DLD1 (cell line): ENCODE measurements around the gene PITPNB.

Experiments used
- in situ Hi-C: cut with HindIII; loops from 2 replicates; pipeline ENCODE4 v1.10.0; 2017; ENCODE audit warnings: low sequenced_read_pairs

The PITPNB gene

DNA sequence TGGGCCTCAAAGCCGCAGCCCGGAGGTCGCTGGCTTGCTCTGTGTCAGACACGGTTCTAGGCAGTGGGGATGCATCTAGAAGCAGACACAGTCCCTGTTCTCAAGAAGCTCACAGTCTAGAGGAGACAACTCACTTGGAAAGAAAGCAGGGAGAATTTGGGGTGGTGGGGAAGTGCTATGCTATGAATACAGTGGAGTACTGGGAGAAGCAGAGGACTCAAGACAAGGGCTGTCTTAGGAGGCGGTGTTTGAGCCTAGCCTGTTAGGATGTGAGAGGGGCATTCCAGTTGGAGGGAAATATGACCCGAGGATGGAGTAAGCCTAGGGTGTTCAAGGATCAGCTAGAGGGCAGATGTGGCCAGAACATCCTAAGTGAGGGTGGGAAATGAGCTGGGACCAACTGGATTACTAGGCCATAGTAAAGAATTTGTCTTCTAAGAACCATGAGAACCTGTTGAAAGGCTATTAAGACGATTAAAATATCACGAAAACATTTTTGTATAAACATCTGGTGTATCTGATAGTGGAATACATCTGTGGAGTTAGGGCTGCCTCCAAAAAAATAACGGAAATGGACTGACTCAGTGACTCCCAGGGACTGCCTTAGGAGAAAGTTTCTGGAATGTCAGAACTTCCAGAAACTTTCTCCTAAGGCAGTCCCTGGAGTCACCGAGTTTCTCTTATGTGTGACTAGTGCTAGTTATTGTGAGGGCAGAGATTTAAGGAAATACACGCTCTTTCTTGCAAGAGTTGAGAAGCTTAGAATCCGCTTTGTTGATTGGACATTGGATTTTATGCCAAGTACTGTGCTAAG is 1.1 kb upstream of the PITPNB start:
- in situ Hi-C loops: no loop called here

DNA sequence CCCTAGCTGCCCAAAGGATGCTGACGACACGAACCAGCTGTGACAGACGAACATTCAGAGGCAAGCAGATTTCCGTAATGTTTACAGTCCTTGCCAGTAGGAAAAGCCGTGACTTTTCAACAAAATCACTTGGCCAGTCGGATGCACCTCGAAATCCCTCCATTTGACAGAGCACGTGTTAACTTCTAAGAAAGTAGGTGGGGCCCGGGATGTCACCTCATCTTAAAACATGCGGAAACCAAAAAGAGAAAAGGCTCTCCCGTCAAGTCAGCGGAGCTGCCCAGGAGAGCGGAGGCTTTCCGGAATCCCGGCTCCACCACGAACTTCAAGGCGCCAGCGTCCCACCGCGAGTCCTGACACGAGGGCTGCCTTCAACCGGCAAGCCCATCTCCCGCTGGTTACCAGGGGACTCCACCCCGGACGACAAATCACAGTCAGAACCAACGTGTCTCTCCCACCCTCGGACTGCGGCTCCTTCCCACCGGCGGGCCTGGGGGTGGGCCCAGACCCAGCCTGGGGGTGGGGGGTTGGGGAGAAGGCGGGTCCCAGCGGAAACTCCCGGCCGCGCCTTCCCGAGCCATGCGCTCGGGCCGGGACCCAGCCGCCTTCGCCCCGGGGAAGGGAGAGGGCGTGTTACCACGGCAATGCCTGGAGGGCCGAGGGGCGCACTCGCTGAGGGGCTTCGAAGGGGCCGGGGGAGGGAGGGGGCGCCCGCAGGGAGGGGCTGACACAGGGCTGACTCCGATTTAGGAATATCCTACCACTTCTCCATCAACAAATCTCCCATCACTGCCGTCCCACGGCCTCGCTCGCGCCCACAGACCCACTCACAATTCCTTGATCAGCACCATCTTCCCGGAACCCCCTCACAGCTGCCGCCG is 475 bp downstream of the PITPNB start:
- in situ Hi-C loops: no loop called here

DNA sequence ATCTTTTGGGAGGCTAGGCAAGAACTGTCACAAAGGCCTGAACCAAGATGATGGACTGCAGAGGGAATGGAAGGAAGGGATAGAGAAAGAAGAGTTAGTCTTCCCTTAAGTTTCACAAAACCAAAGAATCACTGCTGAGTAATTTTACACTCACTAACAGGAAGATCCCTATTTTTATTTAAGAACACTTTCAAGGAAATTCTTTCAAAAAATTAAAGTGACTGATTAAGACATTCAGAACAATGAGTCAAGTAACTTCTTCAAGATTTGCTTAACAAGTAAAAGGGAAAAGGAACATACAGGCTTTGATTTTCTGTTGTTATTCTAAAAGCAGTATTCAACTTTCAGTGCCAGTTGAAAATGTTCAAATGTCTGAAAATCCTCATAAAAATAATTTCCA is 3.1 kb downstream of the PITPNB start:
- in situ Hi-C loops: no loop called here

DNA sequence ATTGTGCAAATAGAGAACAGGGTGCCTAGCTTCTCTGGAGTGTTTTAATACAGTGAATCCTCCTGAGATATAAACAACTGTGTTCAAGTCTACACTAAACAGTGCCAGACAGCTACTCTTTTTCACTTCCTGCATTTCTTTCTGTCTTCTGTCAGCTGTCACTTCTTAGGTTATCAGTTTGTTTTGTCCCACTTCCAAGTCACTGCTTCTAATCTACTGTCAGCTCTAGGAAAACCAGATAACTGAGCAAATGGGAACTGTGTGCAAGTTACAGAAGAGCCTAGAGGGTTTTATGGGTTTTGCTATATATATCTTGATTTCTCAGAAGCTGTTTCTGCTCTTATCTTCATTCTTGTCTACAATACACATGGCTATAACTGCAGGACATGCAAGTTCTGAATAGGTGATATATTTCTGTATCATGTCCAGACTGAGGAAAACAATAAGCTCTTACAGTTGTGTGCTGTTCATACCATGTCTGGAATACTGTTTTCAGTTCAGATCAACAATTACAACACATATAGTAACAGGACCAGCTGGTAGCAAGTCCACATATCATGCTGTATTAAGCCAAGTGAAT is 5.8 kb downstream of the PITPNB start:
- in situ Hi-C loops: no loop called here

DNA sequence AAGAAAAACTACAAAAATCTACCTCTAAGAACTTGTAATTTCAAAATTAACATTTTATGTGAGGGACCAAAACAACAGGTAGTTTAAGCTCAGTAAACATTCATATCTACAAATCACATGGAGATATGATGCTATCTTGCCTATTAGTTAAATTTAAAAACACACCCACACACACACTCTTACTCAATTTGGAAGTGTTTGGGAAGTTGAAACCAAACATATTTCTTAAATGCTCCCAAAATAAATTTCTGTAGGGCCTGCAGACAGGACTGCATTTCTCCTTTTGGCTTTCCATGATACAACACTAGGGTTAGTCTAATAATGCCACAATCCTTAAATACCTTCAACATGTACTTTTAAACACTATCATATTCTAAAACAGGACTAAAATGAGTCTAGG is 7.0 kb downstream of the PITPNB start:
- in situ Hi-C loops: no loop called here

DNA sequence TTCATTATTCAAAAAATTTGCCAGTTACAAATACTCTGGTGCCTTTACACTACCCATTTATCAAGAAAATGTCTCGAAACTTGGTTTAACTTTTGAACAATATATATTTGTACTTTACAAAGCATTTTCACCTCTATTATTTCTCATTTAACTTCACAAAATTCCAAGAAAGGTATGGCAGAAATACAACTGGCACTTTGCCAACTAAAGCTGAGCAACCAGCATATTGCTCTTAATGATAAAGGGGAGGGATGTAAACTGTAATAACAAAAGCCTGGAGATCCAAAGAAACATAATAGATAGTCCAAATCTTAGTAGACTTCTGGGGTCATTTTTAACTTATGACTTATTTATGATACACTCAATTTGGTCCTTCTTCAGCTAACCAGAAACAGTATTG is 7.7 kb downstream of the PITPNB start:
- in situ Hi-C loops: no loop called here

DNA sequence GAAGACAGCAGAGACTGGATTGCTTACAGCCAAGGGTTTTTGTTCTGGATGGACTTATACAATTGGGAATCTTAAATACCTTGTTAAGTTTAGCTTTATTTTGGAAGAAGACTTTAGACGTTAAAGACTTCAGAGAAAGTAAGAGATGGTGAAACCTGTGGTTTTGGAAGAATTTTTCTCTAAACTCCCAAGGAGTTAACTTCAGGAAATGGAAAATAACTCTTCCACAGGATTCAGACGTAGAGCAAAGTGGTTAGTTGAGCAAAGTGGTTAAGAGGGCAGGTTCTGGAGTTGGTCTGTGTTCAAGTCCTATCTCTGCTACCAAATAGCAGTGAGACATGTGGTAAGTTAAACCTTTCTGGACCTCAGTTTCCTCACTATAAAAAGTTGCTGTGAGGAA is 12.8 kb downstream of the PITPNB start:
- in situ Hi-C loops: no loop called here

DNA sequence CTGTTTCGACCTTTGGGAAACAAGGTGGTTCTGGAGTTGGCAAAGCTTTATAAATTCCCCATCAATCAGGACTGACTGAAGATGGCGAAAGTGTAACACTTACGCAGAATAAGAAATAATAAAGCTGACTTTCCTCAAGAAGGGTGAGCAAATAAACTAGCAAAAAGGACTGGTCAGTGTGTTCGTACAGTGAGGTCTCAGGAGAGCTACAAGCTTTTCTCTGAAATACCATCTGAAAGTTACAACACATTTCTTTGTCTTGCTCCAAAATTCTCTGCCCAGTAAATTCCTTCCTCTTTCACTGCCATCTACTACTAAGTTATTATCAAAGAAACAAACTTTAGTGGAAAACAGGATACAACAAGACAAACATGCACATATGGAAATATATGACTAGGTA is 13.4 kb downstream of the PITPNB start:
- in situ Hi-C loops: no loop called here

DNA sequence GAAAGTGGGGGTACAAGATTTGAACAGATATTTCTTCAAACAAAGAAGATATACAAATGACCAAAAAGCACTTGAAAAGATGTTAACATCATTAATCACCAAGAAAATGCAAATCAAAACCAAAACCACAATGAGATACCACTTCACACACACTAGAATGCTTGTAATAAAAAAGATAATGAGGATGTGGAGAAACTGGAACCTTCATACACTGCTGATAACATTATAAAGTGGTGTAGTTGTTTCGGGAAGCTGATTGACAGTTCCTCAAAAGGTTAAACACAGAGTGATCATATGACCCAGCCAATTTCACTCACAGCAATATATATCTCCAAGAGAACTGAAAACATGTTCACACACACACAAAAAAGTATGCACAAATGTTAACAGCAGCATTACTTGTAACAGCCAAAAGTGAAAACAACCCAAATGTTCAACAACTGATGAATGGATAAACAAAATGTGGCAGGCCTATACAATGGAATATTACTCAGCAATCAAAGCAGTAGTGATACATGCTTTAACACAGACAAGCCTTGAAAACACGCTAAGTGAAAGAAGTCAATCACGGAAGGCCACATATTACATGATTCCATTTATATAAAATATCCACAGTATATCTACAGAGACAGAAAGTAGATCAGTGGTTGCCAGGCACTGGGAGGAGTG is 15.1 kb downstream of the PITPNB start:
- in situ Hi-C loops: no loop called here

DNA sequence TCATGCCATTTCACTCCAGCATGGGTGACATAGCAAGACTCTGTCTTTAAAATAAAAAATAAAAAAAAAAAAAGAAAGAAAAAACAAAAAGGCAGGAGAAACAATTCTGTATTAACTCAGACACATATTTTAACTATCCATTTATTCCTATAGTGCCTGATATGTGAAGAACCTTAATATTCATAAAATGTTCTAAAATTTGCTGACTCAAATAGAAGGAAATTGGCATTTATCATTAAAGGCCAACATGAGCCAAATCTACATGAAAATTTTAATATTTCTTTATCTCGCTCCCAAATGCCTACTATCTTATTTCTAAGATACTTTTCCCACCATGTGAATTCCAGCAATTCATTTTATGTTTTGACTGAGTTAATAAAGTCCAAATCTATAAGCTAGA is 18.9 kb downstream of the PITPNB start:
- in situ Hi-C loops: no loop called here

DNA sequence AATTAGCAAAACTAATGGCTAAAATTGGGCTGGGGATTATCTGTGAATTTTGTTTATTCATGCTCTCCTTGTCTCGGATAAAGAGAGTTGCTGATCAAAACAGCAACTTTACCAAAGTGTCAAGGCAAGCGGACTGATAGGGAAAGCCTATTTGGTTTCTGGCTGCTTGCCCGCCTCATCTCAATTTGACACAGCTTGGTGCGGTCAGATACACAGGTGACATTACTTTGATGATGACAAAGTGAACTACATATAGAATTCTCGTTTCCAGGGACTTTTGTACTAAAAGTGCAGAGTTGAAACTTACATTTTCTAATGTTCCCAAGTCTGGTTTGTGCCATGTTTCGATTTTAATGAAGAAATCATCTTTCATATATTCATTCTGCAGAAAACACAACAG is 22.8 kb downstream of the PITPNB start:
- in situ Hi-C loops: no loop called here

DNA sequence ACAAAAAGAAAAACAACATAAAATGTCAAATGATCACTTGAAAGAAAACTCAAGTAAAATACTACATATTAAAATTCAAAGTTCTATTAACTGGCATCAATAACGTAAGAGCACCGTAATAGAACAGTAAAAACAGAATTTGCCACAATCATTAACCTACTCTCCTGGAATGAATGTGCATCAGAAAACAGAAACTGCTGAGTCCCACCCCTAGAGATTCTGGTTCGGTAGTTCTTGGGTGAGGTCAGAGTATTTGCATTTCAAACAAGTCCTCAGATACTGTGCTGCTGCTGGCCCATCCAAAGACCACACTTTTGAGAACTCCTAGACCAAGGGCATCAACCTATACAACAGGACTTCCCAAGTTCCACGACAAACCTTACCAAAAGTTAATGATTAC is 23.5 kb downstream of the PITPNB start:
- in situ Hi-C loops: no loop called here

DNA sequence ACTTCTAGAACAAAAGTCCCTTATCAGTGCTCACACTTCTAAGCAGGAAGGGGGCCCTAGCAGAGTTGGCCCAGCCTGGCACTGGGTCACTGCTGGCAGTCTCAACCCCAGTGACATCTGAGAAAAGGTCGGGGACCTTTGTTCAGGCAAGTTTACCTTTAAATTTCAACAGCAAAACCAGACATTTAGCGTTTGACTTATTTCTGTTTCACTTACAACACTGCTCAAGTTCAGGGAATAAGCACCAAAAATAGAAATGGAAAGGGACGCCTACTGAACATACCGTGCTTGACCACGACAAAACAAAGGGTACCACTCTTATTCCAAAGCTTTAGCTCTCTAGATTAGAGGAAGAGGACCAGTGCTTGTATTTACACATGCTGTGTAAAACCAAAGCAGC is 26.2 kb downstream of the PITPNB start:
- in situ Hi-C loops: no loop called here

DNA sequence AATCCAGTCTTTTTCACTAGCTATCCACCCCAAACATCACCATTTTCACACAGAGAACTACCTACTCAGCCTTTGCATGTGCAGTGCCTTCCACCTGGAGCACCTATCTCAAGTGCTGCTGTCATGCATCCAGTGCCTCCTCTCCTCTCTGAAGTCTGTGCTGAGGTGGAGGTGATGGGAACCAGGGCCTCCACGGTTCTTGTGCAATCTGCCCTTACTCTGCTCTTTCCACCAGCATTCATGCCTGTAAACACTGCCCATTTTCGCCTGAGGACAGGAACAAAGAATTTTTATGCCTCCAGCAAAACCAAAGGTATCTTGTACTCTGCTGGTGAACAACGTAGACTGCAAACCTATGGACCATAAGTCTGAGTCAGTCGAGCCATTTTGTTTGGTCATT is 27.0 kb downstream of the PITPNB start:
- in situ Hi-C loops: no loop called here

DNA sequence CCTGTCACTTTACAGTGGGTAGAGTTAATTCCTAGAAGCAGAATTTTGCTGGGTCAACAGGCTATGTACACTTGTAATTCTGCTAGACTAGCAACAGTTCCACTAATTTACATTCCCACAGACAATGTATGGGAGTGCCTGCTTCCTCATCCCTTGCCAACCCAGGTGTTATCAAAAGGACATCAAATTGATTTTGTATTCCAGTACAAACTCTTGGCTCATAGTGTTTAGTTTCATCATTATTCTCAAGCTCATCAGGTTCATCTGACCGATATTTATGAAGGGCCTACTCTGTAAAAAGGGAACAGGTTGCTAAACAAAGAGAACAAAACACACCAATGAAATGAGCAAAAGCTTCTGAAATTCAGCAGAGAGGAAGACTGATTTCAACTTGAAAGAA is 30.7 kb downstream of the PITPNB start:
- in situ Hi-C loops: no loop called here

DNA sequence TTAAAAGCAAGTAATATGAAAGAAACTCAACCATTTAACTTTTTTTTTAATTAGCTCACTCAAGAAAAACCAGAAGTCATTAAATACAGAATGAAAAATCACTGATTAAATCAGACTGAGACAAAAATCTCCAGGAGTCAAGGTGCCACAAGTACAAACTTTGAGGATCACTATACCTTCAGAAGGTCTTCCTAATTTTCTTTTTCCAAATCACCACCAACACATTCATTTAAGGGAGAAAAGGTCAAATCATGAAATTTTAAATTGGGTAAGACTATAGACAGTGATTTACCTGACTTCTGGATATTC is 32.3 kb downstream of the PITPNB start:
- in situ Hi-C loops: no loop called here

DNA sequence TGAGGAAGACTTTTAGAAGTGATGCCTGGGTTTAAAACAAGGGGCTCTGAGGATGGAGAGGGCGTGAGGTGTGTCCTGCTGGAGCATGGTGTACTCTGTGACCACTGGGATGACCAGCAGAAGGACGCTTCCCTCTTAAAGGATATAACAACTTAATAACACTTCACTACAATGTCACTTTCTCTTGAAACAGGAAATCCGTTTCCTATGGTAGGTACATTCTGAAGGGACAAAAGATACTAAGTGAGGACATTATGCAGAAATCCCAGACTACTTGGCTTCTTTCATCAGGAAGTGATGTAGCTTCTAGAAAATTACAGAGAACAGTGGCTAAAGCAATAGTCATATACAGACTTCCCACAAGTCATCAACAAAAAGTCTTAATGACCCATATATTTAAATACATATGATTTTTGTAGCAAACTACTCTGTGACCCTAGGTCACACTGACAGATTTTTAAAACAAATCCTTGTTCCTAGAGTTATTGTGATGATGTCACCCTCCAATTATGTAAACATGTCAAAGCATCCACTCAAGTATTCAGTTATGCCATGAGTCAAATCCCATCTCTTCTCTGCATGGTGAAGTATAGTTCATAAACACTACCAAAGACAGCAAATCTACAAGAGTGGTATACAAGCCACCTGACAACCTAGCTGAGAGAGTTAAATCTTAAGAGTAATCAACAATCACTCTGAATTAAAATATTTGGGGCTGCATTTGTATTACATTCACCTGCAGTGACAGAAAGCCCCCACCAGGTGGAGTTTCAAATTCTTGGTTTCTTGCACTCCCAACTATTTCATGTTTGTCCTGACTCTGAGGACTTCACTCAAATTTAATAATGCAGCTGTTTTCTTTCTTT is 32.8 kb downstream of the PITPNB start:
- in situ Hi-C loops: no loop called here

DNA sequence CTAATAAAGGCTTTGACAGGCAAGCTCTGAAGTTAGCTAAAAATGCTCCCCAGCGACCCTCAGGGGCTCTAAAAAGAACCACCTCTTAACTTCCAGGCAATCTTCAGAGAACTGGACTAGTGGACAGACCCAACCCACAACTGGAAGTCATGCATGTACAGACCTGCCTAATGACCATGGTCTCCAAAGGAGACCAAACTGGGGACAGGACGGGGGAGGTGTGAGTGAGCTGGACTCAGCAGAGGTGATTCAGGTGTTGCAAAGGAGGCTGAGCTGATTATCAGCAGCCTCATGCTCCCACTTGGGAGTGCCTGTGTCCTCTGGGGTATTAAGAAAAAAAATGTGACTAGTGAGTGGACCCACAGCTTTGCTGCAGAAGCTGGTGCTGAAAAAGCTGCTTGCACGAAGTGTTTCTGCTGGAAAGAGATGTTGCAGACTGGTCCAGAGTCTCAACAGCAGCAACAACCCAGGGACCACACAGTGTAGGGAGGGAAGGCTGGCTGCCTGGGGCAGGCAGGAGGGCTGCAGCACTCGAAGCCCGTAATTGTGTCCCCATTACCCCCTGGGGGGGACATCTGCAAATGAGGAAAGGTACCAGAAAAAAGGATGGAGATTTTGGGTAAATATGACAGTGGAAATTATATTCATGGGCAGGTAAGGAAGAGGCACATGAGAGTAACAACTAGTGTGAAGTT is 35.3 kb downstream of the PITPNB start:
- in situ Hi-C loops: no loop called here

DNA sequence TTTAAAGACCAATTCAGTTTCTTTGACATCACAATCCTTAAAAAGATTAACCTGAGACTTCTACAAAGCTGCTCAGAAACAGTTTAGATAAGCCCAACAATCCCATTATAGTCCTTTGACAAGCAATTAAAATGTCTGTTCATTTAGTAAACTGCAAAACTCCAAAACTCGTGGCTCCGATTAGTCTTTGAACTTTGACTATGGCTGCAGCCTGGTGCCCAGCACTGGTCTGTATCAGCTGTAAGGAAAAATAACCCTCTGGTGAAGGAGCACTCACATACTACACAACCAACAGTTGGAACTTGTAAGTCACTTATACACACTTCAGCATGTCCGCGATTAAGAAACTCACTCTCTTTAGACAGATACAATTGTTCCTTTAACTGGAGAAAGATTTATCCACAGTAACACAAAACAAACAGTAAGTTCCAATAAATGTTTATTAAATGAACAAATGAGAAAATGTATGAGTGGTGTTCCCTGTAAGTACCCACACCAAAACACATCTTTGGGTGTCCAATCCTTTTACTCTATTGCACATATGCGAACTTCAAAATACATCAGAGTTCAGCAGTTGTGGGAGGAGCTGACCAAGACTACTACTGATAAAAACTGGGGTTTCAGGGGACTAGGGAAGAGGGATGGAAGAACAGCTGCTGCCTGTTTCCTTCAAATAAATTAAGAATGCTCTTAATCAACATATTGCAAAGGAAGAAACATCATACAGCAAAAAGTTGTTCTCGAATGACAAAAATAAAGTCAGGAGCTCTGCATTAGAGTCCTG is 36.4 kb downstream of the PITPNB start:
- in situ Hi-C loops: no loop called here
